Prostate gland (tissue), 2 donors: ENCODE data around the gene PHLPP1. TPM values are rescaled to one million over a fixed set of nuclear protein-coding genes. Genes with fewer than 3 reads are reported as not detected.
"Not testable (repeated sequence)": the region's sequence is repeated elsewhere in the genome, so short reads cannot be mapped to it uniquely, and the experiment has no call there.

Experiments
- DNase-seq: peaks from one replicate; pipeline ENCODE4 v3.0.0-alpha.2; 2019; ENCODE audit warnings: low spot score
- H3K27ac ChIP-seq, 2 donors: fragments of 200-600 bp; sonication (generic); 2 replicates each; pipeline ENCODE4 v1.5.1; 2017 to 2019
- H3K27me3 ChIP-seq: fragments of 200-600 bp; sonication (generic); replicated peaks from 2 replicates; pipeline ENCODE4 v1.5.1; 2019; ENCODE audit not compliant: insufficient read depth
- H3K36me3 ChIP-seq, 2 donors: fragments of 200-600 bp; sonication (generic); 1 replicate in 1 of 2; 2 replicates in 1 of 2; pipeline versions ENCODE4 v1.5.1 to v1.8.1; 2017 to 2019
- H3K4me1 ChIP-seq: fragments of 200-600 bp; sonication (generic); replicated peaks from 2 replicates; pipeline ENCODE4 v1.5.1; 2019
- H3K4me3 ChIP-seq, 2 donors: fragments of 200-600 bp; sonication (generic); 2 replicates each; pipeline ENCODE4 v1.5.1; 2017 to 2019
- H3K9me3 ChIP-seq: fragments of 200-600 bp; sonication (generic); 2 replicates; pipeline ENCODE4 v1.5.1; 2017
- CTCF ChIP-seq, 4 experiments: fragments of 200-600 bp in 2 of 4; fragments of 450-650 bp in 2 of 4; sonication (generic) in 2 of 4; IDR thresholded peaks; 1 replicate in 3 of 4; 2 replicates in 1 of 4; pipeline ENCODE4 v1.5.1; 2016 to 2019; ENCODE audit warnings: antibody characterized with exemption in 4 of 4, mild to moderate bottlenecking in 2 of 4, moderate library complexity in 2 of 4
- POLR2A ChIP-seq: fragments of 450-650 bp; IDR thresholded peaks from one replicate; pipeline ENCODE4 v1.6.1; 2016; ENCODE audit warnings: antibody characterized with exemption, mild to moderate bottlenecking
- POLR2AphosphoS5 ChIP-seq: sonication (generic); formaldehyde crosslinking; IDR thresholded peaks from one replicate; pipeline ENCODE4 v1.6.1; 2017; ENCODE audit warnings: antibody characterized with exemption
- WGBS: methylation state at CpG from one replicate; pipeline ENCODE4 v1.1.5; 2018; 5-methylcytosine and 5-hydroxymethylcytosine counted together
- intact Hi-C: fragments of 100-400 bp; cut with DNase I; formaldehyde crosslinking; loops from one replicate; pipeline ENCODE4 v1.14.2; 2022
- total RNA-seq, 2 donors: library from RNA; depleted of rRNA; stranded (reverse); fragments of >200 nt; gene quantifications; one replicate each; pipeline ENCODE4 v1.1.0, GENCODE V29; 2016

Gene PHLPP1
- total RNA-seq, 2 donors from 2014 or later: 16.8 to 44.1 TPM

- Histone ChIP-seq H3K27ac (no peak overlapping the region), H3K4me3 (no peak overlapping the region), H3K27me3 (no peaks in the 10 kb centered on the region), H3K4me1 (no peaks in the 10 kb centered on the region), H3K9me3 (no peaks in the 10 kb centered on the region), H3K36me3 (no peaks in the 10 kb centered on the region)
- intact Hi-C loops: no loop called here
- WGBS: 94% methylated on average over 5 of the region's 5 CpGs
- TF ChIP-seq CTCF (IDR thresholded peaks at IDR 0.05) (no peak), POLR2A (no peak)
- DNase-seq: no peak
Measured at GRCh38 chr18:62902776-62903175, 187.4 kb downstream of the PHLPP1 start.

GRCh38 chr18:62904396-62905285, 189.3 kb downstream of the PHLPP1 start:
- no peak for DNase-seq
- WGBS: 32% methylated on average over 2 of the region's 2 CpGs
- TF ChIP-seq POLR2A (no peak), POLR2AphosphoS5 (no peak), CTCF (IDR thresholded peaks at IDR 0.05) (no peak)

GRCh38 chr18:62912885-62913284, 197.5 kb downstream of the PHLPP1 start:
- WGBS: 69% methylated on average over 2 of the region's 2 CpGs
- Histone ChIP-seq H3K36me3 (no peaks in the 10 kb centered on the region), H3K27me3 (no peaks in the 10 kb centered on the region), H3K4me3 (no peak overlapping the region), H3K4me1 (no peaks in the 10 kb centered on the region), H3K9me3 (no peaks in the 10 kb centered on the region), H3K27ac (no peak overlapping the region)
- TF ChIP-seq POLR2AphosphoS5 (no peak), POLR2A (no peak), CTCF (IDR thresholded peaks at IDR 0.05) (no peak)
- intact Hi-C loops: no loop called here
- DNase-seq: no peak

More at GRCh38 chr18:62904396-62905285, 189.3 kb downstream of the PHLPP1 start:
- H3K4me3 ChIP-seq: no peak overlapping the region
- H3K27me3 ChIP-seq: no peaks in the 10 kb centered on the region
- intact Hi-C loops: no loop called here
- H3K36me3 ChIP-seq: no peaks in the 10 kb centered on the region
- no peaks in the 10 kb centered on the region for H3K9me3 ChIP-seq
- H3K4me1 ChIP-seq: no peaks in the 10 kb centered on the region
- H3K27ac ChIP-seq: no peak overlapping the region

GRCh38 chr18:62913824-62914223, 198.5 kb downstream of the PHLPP1 start:
- H3K27ac ChIP-seq, H3K27me3 ChIP-seq, H3K36me3 ChIP-seq, intact Hi-C loops, H3K9me3 ChIP-seq, H3K4me3 ChIP-seq, H3K4me1 ChIP-seq, DNase-seq: not testable (repeated sequence)
- 92% methylated on average over 7 of the region's 7 CpGs for WGBS

GRCh38 chr18:62914871-62915392, 199.6 kb downstream of the PHLPP1 start:
- no peaks in the 10 kb centered on the region for H3K27me3 ChIP-seq
- H3K4me3 ChIP-seq: no peak overlapping the region
- intact Hi-C loops: no loop called here
- 96% methylated on average over 3 of the region's 3 CpGs for WGBS
- H3K4me1 ChIP-seq: no peaks in the 10 kb centered on the region
- TF ChIP-seq CTCF (IDR thresholded peaks at IDR 0.05): no peak
- TF ChIP-seq POLR2A: no peak
- TF ChIP-seq POLR2AphosphoS5: no peak
- H3K36me3 ChIP-seq: no peaks in the 10 kb centered on the region
- H3K9me3 ChIP-seq: no peaks in the 10 kb centered on the region
- H3K27ac ChIP-seq: no peak overlapping the region
- no peak for DNase-seq
